Ovary (tissue), 3 donors: ENCODE results near the gene HYI.

Experiments
- CTCF ChIP-seq, 3 donors: fragments of 450-650 bp in 2 of 3; fragments of 200-600 bp in 1 of 3; IDR thresholded peaks; one replicate each; pipeline versions ENCODE4 v1.5.1 to v1.8.0; 2016 to 2022; ENCODE audit warnings: antibody characterized with exemption in 3 of 3, mild to moderate bottlenecking in 1 of 3
- EP300 ChIP-seq: sonication (generic); formaldehyde crosslinking; IDR thresholded peaks from one replicate; pipeline ENCODE4 v1.6.1; 2017; ENCODE audit warnings: antibody characterized with exemption
- POLR2A ChIP-seq: fragments of 450-650 bp; IDR thresholded peaks from one replicate; pipeline ENCODE4 v1.6.1; 2017; ENCODE audit warnings: antibody characterized with exemption, mild to moderate bottlenecking, moderate library complexity
- donor health status: DM: no; HTN: no; CAD: no.

- TF ChIP-seq CTCF (IDR thresholded peaks at IDR 0.05) = no peak
- TF ChIP-seq POLR2A = no peak
- no peak for TF ChIP-seq EP300
These were observed 816 bp downstream of the HYI start for GRCh38 chr1:43452789-43453441.
